Renal cortex interstitium (tissue), 11 donors: Measurements from ENCODE around the gene RORC. TPM values are rescaled to one million over a fixed set of nuclear protein-coding genes. Genes with fewer than 3 reads are reported as not detected.
"Not testable (repeated sequence)": the region's sequence is repeated elsewhere in the genome, so short reads cannot be mapped to it uniquely, and the experiment has no call there.

ENCODE experiments used
- DNase-seq, 11 donors: peaks; one replicate each; pipeline ENCODE4 v3.0.0-alpha.2; 2013; ENCODE audit warnings: low read depth in 9 of 11, low spot score in 4 of 11; ENCODE audit errors: extremely low read depth in 1 of 11
- polyA plus RNA-seq, 3 donors: library from polyadenylated mRNA; unstranded; fragments of 120-200 nt; gene quantifications; one replicate each; pipeline ENCODE4 v1.2.1, GENCODE V29; 2013; ENCODE audit not compliant: insufficient read length in 3 of 3

The RORC gene
- polyA plus RNA-seq, 3 donors: 0.52 to 2.1 (median 0.75) TPM

GRCh38 chr1:151790071-151790939, 41.3 kb downstream of the RORC start, which contains the start of gene TDRKH:
Gene TDRKH, minus strand, starts transcription at chr1:151790500. Its CDS starts 7,478 bp downstream, at chr1:151783022.
- peak; percentile 85 to 98 (median 94) for DNase-seq

DNA sequence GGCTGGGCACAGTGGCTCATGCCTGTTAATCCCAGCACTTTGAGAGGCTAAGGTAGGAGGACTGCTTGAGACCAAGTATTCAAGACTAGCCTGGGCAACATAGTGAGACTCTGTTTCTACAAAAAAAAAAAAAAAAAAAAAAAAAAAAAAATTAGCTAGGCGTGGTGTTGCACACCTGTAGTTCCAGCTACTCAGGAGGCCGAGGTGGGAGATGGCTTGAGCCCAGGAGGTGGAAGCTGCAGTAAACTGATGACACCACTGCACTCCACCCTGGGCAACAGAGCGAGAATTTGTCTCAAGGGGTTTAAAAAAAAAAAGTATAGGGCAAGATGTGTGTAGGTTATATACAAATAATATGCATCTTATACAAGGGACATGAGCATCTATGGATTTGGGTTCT, 43.9 kb downstream of the RORC start:
- DNase-seq: no peak

- no peak for DNase-seq
Measured at GRCh38 chr1:151783796-151784195, 47.8 kb downstream of the RORC start.

GRCh38 chr1:151782741-151783140, 48.9 kb downstream of the RORC start:
- no peak for DNase-seq

GRCh38 chr1:151782026-151782425, 49.6 kb downstream of the RORC start:
- DNase-seq: not testable (repeated sequence)

GRCh38 chr1:151780736-151781135, 50.9 kb downstream of the RORC start:
- not testable (repeated sequence) for DNase-seq

- DNase-seq: no peak
Measured at GRCh38 chr1:151779852-151780251, 51.8 kb downstream of the RORC start.

DNA sequence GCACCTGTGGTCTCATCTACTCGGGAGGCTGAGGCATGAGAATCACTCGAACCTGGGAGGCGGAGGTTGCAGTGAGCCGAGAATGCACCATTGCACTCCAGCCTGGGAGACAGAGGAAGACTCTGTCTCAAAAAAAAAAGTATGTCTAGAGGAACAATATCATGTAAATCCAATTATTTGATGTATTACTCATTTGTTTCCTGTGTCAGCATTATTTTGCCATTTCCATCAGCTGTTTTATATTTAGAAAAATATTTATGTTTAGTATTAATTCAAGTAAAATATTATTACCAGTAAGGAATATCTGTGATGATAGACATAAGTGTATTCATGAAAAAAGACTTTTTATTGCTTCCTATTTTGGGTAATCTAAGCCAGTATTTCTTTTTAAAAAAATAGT, 54.3 kb downstream of the RORC start:
- no peak for DNase-seq

DNA sequence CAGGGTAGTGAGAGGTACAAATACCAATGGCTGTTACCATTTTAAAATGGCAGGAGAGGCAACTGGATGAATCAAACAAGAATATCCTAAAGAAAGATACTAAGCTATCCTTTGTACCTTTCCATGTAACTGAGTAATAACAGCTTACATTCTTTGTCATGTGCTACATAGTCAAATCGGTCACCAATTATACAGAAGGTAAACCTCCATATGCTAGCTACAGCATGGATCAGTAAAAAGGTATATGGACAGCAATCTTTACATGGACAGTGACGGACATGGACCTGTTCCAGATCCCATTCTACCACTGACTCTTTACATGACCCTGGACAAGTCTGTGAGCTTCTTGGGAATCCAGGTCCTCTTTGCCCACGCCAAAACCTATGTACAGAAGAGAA, 54.9 kb downstream of the RORC start:
- DNase-seq: no peak

- no peak for DNase-seq
Measured at GRCh38 chr1:151775894-151776664, 55.5 kb downstream of the RORC start.

DNA sequence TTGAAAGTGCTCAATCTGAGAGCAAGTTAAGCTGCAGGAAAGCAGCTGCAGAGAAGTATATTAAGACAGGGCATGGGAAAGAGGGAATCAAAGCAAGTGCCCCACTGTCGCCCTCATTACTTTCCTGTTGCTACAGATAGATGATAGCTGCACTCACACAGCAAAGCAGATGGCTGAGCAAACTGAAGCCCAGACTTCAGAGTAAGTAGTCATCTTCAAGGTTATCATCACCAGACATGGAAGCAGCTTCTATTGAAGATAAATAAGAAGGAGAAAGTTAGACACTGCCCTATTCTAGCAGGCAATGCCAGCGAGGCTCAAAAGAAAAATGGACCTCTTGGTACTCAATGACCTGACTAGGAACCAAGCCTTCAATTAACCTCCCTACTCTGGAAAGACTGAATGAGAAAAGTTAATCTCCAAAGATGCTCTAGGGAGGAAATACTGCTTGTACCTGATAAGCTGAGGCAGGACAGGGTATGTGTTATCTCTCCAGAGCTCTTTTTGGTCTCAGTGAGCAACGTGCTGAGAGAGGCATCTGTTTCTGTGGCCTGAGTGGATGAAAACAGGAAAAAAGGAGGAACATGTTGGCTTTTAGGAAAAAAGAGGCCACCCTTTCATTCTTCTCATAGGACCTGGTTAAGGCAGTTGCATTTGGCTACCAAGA, 57.2 kb downstream of the RORC start:
- DNase-seq: no peak

- no peak for DNase-seq
Measured at GRCh38 chr1:151773702-151774101, 57.9 kb downstream of the RORC start.

- not testable (repeated sequence) for DNase-seq
Measured at GRCh38 chr1:151769270-151769669, 62.3 kb downstream of the RORC start.

DNA sequence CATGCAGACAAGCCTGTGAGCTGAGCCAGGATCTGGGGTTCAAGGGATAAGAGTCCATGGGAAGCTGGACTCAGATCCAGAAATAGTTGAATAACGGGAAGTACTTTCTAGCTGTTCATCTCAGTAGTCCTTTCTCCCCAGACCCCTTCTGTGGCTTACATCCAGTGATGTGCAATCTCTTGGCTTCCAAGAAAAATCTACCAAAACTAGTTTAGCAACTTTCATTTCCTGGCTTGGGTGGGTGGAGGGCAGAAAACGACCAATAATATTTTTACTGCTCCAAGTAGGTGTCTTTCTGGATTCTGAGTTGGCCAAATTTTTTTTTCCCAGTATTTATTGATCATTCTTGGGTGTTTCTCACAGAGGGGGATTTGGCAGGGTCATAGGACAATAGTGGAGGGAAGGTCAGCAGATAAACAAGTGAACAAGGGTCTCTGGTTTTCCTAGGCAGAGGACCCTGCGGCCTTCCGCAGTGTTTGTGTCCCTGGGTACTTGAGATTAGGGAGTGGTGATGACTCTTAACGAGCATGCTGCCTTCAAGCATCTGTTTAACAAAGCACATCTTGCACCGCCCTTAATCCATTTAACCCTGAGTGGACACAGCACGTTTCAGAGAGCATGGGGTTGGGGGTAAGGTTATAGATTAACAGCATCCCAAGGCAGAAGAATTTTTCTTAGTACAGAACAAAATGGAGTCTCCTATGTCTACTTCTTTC, 63.1 kb downstream of the RORC start:
- peak in 1 of 11 donors; percentile 1 for DNase-seq

GRCh38 chr1:151763990-151764389, 67.6 kb downstream of the RORC start:
- DNase-seq: peak in 1 of 11 donors; percentile 2

DNA sequence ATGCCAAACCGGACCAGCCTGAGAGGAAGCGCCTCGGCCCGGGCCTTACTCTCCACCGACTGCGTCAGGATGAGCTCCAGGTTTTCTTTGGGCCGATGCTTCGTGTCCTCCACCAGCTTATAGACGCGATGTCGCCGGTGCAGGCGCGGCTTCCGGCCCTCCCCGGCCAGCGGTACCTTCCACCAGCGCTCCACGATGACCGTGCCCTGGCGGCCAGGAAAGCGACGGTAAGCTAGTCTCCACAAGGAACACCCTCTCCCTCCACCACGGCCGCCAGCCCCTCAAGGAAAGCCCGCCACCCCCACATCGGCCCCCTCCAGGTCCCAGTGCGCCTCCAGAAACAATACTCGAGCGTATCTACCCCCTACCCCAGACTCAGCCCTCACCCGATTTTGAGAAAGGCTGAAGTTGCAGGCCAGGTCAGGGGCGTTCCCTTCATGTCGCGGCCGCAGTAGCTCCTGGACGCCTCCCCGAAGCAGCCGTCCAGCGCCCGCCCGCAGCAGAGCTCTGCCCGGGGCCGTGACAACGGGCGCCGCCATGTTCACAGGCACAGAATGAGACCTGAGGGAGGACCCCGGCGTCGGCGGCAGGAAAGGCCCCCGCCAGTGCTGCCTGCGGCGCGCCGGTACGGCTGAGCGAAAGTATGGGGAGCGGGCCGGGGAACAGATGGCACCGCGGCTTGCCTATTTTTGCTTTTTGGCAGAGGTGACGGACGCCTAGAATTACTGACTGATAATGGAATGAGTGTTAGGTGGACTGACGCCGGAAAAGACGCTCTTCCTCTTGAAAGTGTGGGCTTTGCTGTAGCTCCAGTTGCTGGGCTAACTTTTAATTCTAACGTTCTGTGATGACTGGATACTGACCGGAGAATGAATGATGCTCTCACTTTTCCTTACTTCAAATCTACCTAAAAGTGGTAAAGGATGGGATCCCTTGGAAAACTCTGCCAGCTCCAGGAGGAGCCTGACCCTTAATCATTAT, 68.4 kb downstream of the RORC start, which contains the start of gene MRPL9:
Gene MRPL9, minus strand, starts transcription at position 556 of the 981 bp plus-strand sequence. Its CDS starts 17 bp downstream, at position 539.
- DNase-seq: peak; percentile 36 to 74 (median 69)

DNA sequence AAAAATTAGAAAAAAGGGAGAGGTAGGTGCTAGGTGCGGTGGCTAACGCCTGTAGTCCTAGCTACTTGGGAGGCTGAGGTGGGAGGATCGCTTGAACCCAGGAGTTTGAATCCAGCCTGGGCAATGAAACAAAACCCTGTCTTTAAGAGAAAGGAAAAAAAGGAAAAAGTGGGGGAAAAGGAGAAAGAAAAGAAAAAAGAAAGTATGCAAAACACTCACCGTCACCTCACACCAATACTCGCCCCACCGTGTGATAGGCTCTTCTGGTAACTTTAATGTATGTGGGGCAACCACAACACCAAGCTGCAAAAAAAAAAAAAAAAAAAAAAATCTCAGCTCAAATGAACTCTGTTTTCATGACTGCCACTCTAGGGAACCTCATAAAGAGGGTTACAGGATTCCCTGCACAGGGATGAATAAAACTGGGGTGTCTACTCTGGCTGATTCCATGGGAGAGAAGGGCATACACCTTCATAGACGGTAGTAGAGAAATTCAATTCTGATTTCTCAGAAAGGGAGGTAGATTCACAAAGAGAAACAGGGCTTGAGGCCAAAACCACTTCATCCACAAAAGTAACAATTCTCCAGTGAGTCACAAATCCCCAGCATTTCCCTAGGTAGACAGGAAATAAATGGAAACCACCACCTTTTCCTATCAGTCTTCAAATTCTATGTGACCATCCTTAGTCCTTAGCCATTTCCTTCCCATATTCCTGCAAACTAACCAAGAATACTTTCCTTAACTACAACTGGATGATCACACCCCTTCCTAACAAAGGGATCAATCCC, 70.8 kb downstream of the RORC start:
- no peak for DNase-seq
